Measurements from ENCODE around the gene CFHR2. TPM values are rescaled to one million over a fixed set of nuclear protein-coding genes. Genes with fewer than 3 reads are reported as not detected.

CFHR2 gene
- total and polyA plus RNA-seq, 2 of the 8 experiments (the other 6 are each of a cell fraction or from before 2014, with no cell fraction given), result not detected

GRCh38 chr1:197001828-197002227, 58.3 kb downstream of the CFHR2 start (continued):
- TF ChIP-seq, protein P1, sequence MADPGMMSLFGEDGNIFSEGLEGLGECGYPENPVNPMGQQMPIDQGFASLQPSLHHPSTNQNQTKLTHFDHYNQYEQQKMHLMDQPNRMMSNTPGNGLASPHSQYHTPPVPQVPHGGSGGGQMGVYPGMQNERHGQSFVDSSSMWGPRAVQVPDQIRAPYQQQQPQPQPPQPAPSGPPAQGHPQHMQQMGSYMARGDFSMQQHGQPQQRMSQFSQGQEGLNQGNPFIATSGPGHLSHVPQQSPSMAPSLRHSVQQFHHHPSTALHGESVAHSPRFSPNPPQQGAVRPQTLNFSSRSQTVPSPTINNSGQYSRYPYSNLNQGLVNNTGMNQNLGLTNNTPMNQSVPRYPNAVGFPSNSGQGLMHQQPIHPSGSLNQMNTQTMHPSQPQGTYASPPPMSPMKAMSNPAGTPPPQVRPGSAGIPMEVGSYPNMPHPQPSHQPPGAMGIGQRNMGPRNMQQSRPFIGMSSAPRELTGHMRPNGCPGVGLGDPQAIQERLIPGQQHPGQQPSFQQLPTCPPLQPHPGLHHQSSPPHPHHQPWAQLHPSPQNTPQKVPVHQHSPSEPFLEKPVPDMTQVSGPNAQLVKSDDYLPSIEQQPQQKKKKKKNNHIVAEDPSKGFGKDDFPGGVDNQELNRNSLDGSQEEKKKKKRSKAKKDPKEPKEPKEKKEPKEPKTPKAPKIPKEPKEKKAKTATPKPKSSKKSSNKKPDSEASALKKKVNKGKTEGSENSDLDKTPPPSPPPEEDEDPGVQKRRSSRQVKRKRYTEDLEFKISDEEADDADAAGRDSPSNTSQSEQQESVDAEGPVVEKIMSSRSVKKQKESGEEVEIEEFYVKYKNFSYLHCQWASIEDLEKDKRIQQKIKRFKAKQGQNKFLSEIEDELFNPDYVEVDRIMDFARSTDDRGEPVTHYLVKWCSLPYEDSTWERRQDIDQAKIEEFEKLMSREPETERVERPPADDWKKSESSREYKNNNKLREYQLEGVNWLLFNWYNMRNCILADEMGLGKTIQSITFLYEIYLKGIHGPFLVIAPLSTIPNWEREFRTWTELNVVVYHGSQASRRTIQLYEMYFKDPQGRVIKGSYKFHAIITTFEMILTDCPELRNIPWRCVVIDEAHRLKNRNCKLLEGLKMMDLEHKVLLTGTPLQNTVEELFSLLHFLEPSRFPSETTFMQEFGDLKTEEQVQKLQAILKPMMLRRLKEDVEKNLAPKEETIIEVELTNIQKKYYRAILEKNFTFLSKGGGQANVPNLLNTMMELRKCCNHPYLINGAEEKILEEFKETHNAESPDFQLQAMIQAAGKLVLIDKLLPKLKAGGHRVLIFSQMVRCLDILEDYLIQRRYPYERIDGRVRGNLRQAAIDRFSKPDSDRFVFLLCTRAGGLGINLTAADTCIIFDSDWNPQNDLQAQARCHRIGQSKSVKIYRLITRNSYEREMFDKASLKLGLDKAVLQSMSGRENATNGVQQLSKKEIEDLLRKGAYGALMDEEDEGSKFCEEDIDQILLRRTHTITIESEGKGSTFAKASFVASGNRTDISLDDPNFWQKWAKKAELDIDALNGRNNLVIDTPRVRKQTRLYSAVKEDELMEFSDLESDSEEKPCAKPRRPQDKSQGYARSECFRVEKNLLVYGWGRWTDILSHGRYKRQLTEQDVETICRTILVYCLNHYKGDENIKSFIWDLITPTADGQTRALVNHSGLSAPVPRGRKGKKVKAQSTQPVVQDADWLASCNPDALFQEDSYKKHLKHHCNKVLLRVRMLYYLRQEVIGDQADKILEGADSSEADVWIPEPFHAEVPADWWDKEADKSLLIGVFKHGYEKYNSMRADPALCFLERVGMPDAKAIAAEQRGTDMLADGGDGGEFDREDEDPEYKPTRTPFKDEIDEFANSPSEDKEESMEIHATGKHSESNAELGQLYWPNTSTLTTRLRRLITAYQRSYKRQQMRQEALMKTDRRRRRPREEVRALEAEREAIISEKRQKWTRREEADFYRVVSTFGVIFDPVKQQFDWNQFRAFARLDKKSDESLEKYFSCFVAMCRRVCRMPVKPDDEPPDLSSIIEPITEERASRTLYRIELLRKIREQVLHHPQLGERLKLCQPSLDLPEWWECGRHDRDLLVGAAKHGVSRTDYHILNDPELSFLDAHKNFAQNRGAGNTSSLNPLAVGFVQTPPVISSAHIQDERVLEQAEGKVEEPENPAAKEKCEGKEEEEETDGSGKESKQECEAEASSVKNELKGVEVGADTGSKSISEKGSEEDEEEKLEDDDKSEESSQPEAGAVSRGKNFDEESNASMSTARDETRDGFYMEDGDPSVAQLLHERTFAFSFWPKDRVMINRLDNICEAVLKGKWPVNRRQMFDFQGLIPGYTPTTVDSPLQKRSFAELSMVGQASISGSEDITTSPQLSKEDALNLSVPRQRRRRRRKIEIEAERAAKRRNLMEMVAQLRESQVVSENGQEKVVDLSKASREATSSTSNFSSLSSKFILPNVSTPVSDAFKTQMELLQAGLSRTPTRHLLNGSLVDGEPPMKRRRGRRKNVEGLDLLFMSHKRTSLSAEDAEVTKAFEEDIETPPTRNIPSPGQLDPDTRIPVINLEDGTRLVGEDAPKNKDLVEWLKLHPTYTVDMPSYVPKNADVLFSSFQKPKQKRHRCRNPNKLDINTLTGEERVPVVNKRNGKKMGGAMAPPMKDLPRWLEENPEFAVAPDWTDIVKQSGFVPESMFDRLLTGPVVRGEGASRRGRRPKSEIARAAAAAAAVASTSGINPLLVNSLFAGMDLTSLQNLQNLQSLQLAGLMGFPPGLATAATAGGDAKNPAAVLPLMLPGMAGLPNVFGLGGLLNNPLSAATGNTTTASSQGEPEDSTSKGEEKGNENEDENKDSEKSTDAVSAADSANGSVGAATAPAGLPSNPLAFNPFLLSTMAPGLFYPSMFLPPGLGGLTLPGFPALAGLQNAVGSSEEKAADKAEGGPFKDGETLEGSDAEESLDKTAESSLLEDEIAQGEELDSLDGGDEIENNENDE (IDR thresholded peaks at IDR 0.05; ENCODE audit: insufficient replicate concordance, low read length), result no peak
- TF ChIP-seq SP1 (IDR thresholded peaks at IDR 0.05; ENCODE audit: low read depth, low read length) (no peak), RAD21 (IDR thresholded peaks at IDR 0.05 in 1 of 2, conservative IDR thresholded peaks at IDR 0.05 in 1 of 2; ENCODE audit: low read depth in 2 of 2, low read length in 2 of 2) (no peak), POLR2A (IDR thresholded peaks at IDR 0.05; ENCODE audit: control extremely low read depth in 1 of 2, low read depth in 2 of 2, low read length in 2 of 2) (no peak), ZNF274 (IDR thresholded peaks at IDR 0.05; ENCODE audit: borderline replicate concordance, extremely low read depth, low read length) (no peak), SP4 (IDR thresholded peaks at IDR 0.05; ENCODE audit: low read length) (no peak), CBX5 (IDR thresholded peaks at IDR 0.05; ENCODE audit: low read depth, low read length) (no peak), HDAC6 (IDR thresholded peaks at IDR 0.05; ENCODE audit: low read depth, low read length) (no peak), ATF2 (IDR thresholded peaks at IDR 0.05; ENCODE audit: low read length) (no peak)
- TF ChIP-seq, protein P2, sequence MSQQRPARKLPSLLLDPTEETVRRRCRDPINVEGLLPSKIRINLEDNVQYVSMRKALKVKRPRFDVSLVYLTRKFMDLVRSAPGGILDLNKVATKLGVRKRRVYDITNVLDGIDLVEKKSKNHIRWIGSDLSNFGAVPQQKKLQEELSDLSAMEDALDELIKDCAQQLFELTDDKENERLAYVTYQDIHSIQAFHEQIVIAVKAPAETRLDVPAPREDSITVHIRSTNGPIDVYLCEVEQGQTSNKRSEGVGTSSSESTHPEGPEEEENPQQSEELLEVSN (IDR thresholded peaks at IDR 0.05), result no peak
